Stomach (tissue), 4 donors: Measurements from ENCODE around the gene RNF166.

ENCODE experiments used
- CTCF ChIP-seq, 7 experiments: fragments of 450-650 bp in 4 of 7; fragments of 200-600 bp in 3 of 7; sonication (generic) in 3 of 7; IDR thresholded peaks; one replicate each; pipeline ENCODE4 v1.5.1; 2016 to 2019; ENCODE audit warnings: antibody characterized with exemption in 7 of 7, control low read depth in 2 of 7, mild to moderate bottlenecking in 1 of 7
- POLR2A ChIP-seq, 4 donors: fragments of 450-650 bp; IDR thresholded peaks; one replicate each; pipeline ENCODE4 v1.6.1; 2016; ENCODE audit warnings: antibody characterized with exemption in 4 of 4, control low read depth in 2 of 4, mild to moderate bottlenecking in 1 of 4, moderate library complexity in 1 of 4

- TF ChIP-seq CTCF (IDR thresholded peaks at IDR 0.05) (no peak), POLR2A (IDR thresholded peaks at IDR 0.05) (no peak)
Observed at GRCh38 chr16:88692861-88693260, 13.3 kb downstream of the RNF166 start.
